ENCODE data around the gene GOLGA6A.
"Not testable (repeated sequence)": the region's sequence is repeated elsewhere in the genome, so short reads cannot be mapped to it uniquely, and the experiment has no call there.

GOLGA6A gene

DNA sequence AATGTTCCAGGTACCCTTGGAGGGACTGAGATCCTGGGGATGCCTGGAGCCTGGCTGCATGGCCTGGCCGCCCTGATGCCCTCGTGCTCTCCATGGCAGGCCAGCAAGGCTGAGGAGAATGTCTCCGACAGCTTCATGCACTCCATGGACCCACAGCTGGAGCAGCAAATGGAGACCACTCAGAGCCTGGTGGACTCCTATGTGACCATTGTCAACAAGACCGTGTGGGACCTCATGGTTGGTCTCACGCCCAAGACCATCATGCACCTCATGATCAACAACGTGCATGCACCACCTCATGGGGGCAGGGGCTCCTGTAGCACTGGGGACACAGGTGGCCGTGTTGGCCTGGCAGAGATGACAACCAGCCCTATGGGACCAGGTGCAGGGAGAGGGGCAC lies 19.7 kb downstream of the GOLGA6A start (continued):
- TF ChIP-seq ZNF148 (tag by site-specific recombination; IDR thresholded peaks at IDR 0.05; ENCODE audit: borderline replicate concordance) (no peak), ZNF366 (tag by site-specific recombination; conservative IDR thresholded peaks at IDR 0.05) (no peak), BCL11A (tag by site-specific recombination; IDR thresholded peaks at IDR 0.05; ENCODE audit: low read depth) (no peak), ZFP41 (tag by site-specific recombination; IDR thresholded peaks at IDR 0.05; ENCODE audit: borderline replicate concordance) (no peak), ZNF677 (tag by site-specific recombination; IDR thresholded peaks at IDR 0.05) (no peak), MZF1 (tag by site-specific recombination; IDR thresholded peaks at IDR 0.05; ENCODE audit: borderline replicate concordance) (no peak)

DNA sequence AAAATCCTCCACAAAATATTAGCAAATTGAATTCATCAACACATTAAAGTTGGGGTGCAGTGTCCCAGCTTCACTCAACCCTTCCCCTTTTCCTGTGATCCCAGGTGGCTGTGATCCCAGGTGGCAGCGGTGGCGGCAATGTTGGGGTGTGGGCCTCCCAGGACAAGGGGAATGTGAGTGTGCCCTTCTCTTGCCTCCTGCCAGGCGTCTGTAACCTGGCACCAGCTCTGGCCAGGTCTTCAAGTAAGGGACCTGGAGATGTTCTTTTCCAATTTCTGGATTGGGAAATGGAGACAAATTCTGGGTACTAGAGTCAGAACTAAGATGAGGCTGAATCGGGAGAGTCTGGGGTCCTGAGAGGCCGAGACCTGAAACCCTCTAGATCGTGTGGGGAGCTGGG lies 20.1 kb downstream of the GOLGA6A start:
- CTCF ChIA-PET: interaction anchor here (1.1 to 1.3 kb wide), 3 partner anchors 8 to 245 kb away, joined by 3 to 7 read pairs (median 3); no protein-coding TSS in a partner anchor
- POLR2A ChIA-PET: no interaction called here
- TF ChIP-seq MEIS1 (CRISPR knock-in tag; IDR thresholded peaks at IDR 0.05; ENCODE audit: borderline replicate concordance): no peak
- no peak for TF ChIP-seq ZNF549 (tag by site-specific recombination; IDR thresholded peaks at IDR 0.05)
- no peak for TF ChIP-seq ZNF521 (tag by site-specific recombination; IDR thresholded peaks at IDR 0.05)
- TF ChIP-seq ZNF654 (tag by site-specific recombination; IDR thresholded peaks at IDR 0.05; ENCODE audit: low read depth): no peak
- TF ChIP-seq YY2 (tag by site-specific recombination; IDR thresholded peaks at IDR 0.05): no peak
- Histone ChIP-seq H3K4me1 (ENCODE audit: control insufficient read depth, insufficient read depth, low read length) (no peaks in the 10 kb centered on the region), H3K27ac (ENCODE audit: extremely low read depth, low read depth, low read length) (no peak overlapping the region), H3K36me3 (ENCODE audit: control insufficient read depth in 2 of 2, insufficient read depth in 1 of 2, low read length in 2 of 2) (no peaks in the 10 kb centered on the region), H3K4me3 (ENCODE audit: low read depth, low read length) (no peak overlapping the region), H3K9me3 (ENCODE audit: control insufficient read depth, insufficient read depth, low read depth, low read length) (no peaks in the 10 kb centered on the region; the same call in 1 of the 2 replicates)

DNA sequence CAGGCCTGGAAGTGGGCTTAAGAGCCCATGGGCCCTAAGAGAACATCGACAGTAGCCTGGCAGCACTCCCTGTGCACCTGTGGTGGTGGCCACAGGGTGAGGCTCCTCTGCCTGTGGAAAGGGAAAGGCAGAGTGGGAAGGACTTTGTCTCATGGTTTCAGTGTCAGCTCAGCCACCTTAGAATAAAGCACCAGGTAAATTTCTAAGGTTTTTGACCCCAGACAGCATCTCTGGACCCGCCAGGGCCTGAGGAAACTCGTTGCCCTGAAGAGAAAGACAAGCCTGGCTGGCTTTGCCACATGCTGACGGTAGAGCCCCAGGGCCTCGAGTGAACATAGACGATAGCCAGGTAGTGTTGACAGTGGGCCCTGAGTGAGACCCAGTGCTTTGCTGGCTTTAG lies 22.1 kb downstream of the GOLGA6A start:
- Histone ChIP-seq H3K9me3 (ENCODE audit: control insufficient read depth, insufficient read depth, low read depth, low read length) (no peaks in the 10 kb centered on the region; the same call in 1 of the 2 replicates), H3K27ac (ENCODE audit: extremely low read depth, low read depth, low read length) (no peak overlapping the region), H3K4me1 (ENCODE audit: control insufficient read depth, insufficient read depth, low read length) (no peaks in the 10 kb centered on the region), H3K36me3 (ENCODE audit: control insufficient read depth in 2 of 2, insufficient read depth in 1 of 2, low read length in 2 of 2) (no peaks in the 10 kb centered on the region), H3K4me3 (ENCODE audit: low read depth, low read length) (no peak overlapping the region)
- POLR2A ChIA-PET: no interaction called here
- no peak for TF ChIP-seq ZBTB7A (tag by site-specific recombination; IDR thresholded peaks at IDR 0.05; ENCODE audit: low read depth)
- TF ChIP-seq, protein P1, sequence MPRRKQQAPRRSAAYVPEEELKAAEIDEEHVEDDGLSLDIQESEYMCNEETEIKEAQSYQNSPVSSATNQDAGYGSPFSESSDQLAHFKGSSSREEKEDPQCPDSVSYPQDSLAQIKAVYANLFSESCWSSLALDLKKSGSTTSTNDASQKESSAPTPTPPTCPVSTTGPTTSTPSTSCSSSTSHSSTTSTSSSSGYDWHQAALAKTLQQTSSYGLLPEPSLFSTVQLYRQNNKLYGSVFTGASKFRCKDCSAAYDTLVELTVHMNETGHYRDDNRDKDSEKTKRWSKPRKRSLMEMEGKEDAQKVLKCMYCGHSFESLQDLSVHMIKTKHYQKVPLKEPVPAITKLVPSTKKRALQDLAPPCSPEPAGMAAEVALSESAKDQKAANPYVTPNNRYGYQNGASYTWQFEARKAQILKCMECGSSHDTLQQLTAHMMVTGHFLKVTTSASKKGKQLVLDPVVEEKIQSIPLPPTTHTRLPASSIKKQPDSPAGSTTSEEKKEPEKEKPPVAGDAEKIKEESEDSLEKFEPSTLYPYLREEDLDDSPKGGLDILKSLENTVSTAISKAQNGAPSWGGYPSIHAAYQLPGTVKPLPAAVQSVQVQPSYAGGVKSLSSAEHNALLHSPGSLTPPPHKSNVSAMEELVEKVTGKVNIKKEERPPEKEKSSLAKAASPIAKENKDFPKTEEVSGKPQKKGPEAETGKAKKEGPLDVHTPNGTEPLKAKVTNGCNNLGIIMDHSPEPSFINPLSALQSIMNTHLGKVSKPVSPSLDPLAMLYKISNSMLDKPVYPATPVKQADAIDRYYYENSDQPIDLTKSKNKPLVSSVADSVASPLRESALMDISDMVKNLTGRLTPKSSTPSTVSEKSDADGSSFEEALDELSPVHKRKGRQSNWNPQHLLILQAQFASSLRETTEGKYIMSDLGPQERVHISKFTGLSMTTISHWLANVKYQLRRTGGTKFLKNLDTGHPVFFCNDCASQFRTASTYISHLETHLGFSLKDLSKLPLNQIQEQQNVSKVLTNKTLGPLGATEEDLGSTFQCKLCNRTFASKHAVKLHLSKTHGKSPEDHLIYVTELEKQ (tag by site-specific recombination; IDR thresholded peaks at IDR 0.05; ENCODE audit: borderline replicate concordance): no peak
- CTCF ChIA-PET: interaction anchor here (0.7 to 0.9 kb wide), 2 partner anchors 14 to 262 kb away, joined by 3 to 4 read pairs; no protein-coding TSS in a partner anchor

- H3K27ac ChIP-seq (ENCODE audit: extremely low read depth, low read depth, low read length); H3K4me1 ChIP-seq (ENCODE audit: control insufficient read depth, insufficient read depth, low read length); POLR2A ChIA-PET; H3K36me3 ChIP-seq (ENCODE audit: control insufficient read depth in 2 of 2, insufficient read depth in 1 of 2, low read length in 2 of 2); H3K9me3 ChIP-seq (ENCODE audit: control insufficient read depth, insufficient read depth, low read depth, low read length); H3K4me3 ChIP-seq (ENCODE audit: low read depth, low read length): not testable (repeated sequence)
- CTCF ChIA-PET: interaction anchor here (0.6 to 3.4 kb wide), 4 partner anchors 10 to 263 kb away, joined by 3 to 15 read pairs (median 6); no protein-coding TSS in a partner anchor
These were observed 23.1 kb downstream of the GOLGA6A start for GRCh38 chr15:74059050-74059833.

DNA sequence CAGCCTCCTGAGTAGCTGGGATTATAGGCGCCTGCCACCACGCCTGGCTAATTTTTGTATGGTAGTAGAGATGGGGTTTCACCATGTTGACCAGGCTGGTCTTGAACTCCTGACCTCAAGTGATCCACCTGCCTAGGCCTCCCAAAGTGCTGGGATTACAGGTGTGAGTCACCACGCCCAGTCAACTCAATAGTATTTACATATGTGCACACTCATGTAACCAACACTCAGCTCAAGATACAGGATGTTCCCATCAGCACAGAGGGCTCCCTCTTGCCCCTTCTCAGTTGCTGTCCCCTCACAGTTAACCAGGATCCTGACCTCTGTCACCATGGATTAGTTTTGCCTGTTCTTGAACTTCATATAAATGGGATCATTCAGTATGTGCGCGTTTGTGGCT lies 26.0 kb downstream of the GOLGA6A start:
- not testable (repeated sequence) for H3K4me1 ChIP-seq (ENCODE audit: control insufficient read depth, insufficient read depth, low read length); H3K4me3 ChIP-seq (ENCODE audit: low read depth, low read length); H3K9me3 ChIP-seq (ENCODE audit: control insufficient read depth, insufficient read depth, low read depth, low read length); H3K27ac ChIP-seq (ENCODE audit: extremely low read depth, low read depth, low read length); H3K36me3 ChIP-seq (ENCODE audit: control insufficient read depth in 2 of 2, insufficient read depth in 1 of 2, low read length in 2 of 2)
- ChIA-PET POLR2A (interaction anchor here (0.7 kb wide), 1 partner anchor 301 kb away, joined by 4 read pairs; no protein-coding TSS in a partner anchor), CTCF (interaction anchor here (0.6 to 14.3 kb wide), 8 partner anchors 7 to 1900 kb away, joined by 3 to 301 read pairs (median 12); no protein-coding TSS in a partner anchor)

Measured in HEK293 (cell line).